A549 (cell line): ENCODE results near the gene TAOK3.

ENCODE experiments used
- CHD2 ChIP-seq: fragments of 150-350 bp; IDR thresholded peaks from 2 replicates; pipeline ENCODE4 v1.6.1; 2014; ENCODE audit warnings: low read length; ENCODE audit not compliant: partially characterized antibody
- JUN ChIP-seq, 2 experiments: fragments of >200 bp; sonication (Bioruptor Twin); formaldehyde crosslinking; IDR thresholded peaks; 2 replicates in 1 of 2; 3 replicates in 1 of 2; pipeline ENCODE4 v1.6.1; 2016 to 2017
- MYC ChIP-seq: IDR thresholded peaks from 2 replicates; pipeline ENCODE4 v1.6.1; 2012; ENCODE audit warnings: mild to moderate bottlenecking, inconsistent platforms, low read length, improper control_type of control experiment, borderline replicate concordance
- POLR2A ChIP-seq: IDR thresholded peaks from 2 replicates; pipeline ENCODE4 v1.6.1; 2012; ENCODE audit warnings: mild to moderate bottlenecking, low read length
- USF2 ChIP-seq: fragments of 450-650 bp; IDR thresholded peaks from 2 replicates; pipeline ENCODE4 v1.6.1; 2014; ENCODE audit warnings: antibody characterized with exemption
- TF ChIP-seq, protein P1 (sequence below): IDR thresholded peaks from 2 replicates; pipeline ENCODE4 v1.6.1; 2012
- TF ChIP-seq, protein P2 (sequence below): fragments of >200 bp; sonication (Bioruptor Twin); formaldehyde crosslinking; IDR thresholded peaks from 3 replicates; pipeline ENCODE4 v1.5.1; 2016

- no peak for TF ChIP-seq MYC
- TF ChIP-seq, protein P1, sequence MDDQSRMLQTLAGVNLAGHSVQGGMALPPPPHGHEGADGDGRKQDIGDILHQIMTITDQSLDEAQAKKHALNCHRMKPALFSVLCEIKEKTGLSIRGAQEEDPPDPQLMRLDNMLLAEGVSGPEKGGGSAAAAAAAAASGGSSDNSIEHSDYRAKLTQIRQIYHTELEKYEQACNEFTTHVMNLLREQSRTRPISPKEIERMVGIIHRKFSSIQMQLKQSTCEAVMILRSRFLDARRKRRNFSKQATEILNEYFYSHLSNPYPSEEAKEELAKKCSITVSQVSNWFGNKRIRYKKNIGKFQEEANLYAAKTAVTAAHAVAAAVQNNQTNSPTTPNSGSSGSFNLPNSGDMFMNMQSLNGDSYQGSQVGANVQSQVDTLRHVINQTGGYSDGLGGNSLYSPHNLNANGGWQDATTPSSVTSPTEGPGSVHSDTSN: no peak
- TF ChIP-seq, protein P2, sequence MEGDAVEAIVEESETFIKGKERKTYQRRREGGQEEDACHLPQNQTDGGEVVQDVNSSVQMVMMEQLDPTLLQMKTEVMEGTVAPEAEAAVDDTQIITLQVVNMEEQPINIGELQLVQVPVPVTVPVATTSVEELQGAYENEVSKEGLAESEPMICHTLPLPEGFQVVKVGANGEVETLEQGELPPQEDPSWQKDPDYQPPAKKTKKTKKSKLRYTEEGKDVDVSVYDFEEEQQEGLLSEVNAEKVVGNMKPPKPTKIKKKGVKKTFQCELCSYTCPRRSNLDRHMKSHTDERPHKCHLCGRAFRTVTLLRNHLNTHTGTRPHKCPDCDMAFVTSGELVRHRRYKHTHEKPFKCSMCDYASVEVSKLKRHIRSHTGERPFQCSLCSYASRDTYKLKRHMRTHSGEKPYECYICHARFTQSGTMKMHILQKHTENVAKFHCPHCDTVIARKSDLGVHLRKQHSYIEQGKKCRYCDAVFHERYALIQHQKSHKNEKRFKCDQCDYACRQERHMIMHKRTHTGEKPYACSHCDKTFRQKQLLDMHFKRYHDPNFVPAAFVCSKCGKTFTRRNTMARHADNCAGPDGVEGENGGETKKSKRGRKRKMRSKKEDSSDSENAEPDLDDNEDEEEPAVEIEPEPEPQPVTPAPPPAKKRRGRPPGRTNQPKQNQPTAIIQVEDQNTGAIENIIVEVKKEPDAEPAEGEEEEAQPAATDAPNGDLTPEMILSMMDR: no peak
- no peak for TF ChIP-seq CHD2
- no peak for TF ChIP-seq JUN (IDR thresholded peaks at IDR 0.05)
- no peak for TF ChIP-seq USF2
- TF ChIP-seq POLR2A: no peak
These were observed 116.4 kb downstream of the TAOK3 start for GRCh38 chr12:118256352-118256751.
